HepG2 (cell line): Measurements from ENCODE around the gene SPATA13. TPM values are rescaled to one million over a fixed set of nuclear protein-coding genes. Genes with fewer than 3 reads are reported as not detected.

Experiments
- ATAC-seq: fragments of 200-7000 bp; cut with Tn5 transposase; 3 replicates; pipeline ENCODE4 v1.9.1; 2020; ENCODE audit warnings: mild to moderate bottlenecking, moderate library complexity
- BruUV-seq: library from RNA; stranded (reverse); fragments of 400-500 nt; replicated peaks from 2 replicates; lab custom pipeline; 2021; lab: Mats Ljungman, UMichigan
- CTCF ChIA-PET: fragments of 300-600 bp; formaldehyde crosslinking; extraction: SDS; loops from one replicate; lab custom pipeline; 2021; ENCODE audit warnings: low total read pairs, inconsistent platforms, low intra/inter-chr PET ratio; lab: Yijun Ruan, JAX
- POLR2A ChIA-PET: fragments of 350-600 bp; sonication (Branson Sonifier 250); formaldehyde crosslinking; loops from one replicate; lab custom pipeline; 2020; ENCODE audit warnings: antibody characterized with exemption, inconsistent platforms; lab: Yijun Ruan, JAX
- DNase-seq: peaks from one replicate; pipeline ENCODE4 v3.0.0-alpha.2; 2015; ENCODE audit warnings: low spot score
- FAIRE-seq: peaks from 3 replicates; lab custom pipeline; 2011; peaks lifted over from hg19 to GRCh38; lab: Jason Lieb, UNC
- H2AFZ ChIP-seq: one replicate; pipeline ENCODE4 v1.6.1; 2011; ENCODE audit warnings: low read length, inconsistent platforms
- H3K27ac ChIP-seq: fragments of 300-600 bp; 3 replicates; pipeline ENCODE4 v1.8.0; 2011; ENCODE audit warnings: mixed run types, mild to moderate bottlenecking, mixed read lengths, low read length, inconsistent platforms; ENCODE audit not compliant: insufficient read depth; ENCODE audit errors: extremely low read length
- H3K27me3 ChIP-seq, 2 experiments: fragments of 200-600 bp in 1 of 2; 2 replicates in 1 of 2; 3 replicates in 1 of 2; pipeline versions ENCODE4 v1.6.0 to v1.8.0; 2011; ENCODE audit warnings: low read length in 2 of 2, mild to moderate bottlenecking in 2 of 2, moderate library complexity in 2 of 2, inconsistent platforms in 1 of 2; ENCODE audit not compliant: insufficient read depth in 2 of 2, control insufficient read depth in 1 of 2
- H3K36me3 ChIP-seq, 2 experiments: fragments of 200-600 bp in 1 of 2; replicated peaks in 1 of 2; 2 replicates in 1 of 2; 3 replicates in 1 of 2; pipeline versions ENCODE4 v1.5.1 to v1.8.0; 2011; ENCODE audit warnings: low read length in 2 of 2, inconsistent platforms in 1 of 2; ENCODE audit not compliant: insufficient read depth in 2 of 2, control insufficient read depth in 1 of 2
- H3K4me1 ChIP-seq: 2 replicates; pipeline ENCODE4 v1.5.1; 2012; ENCODE audit warnings: low read length, inconsistent platforms; ENCODE audit not compliant: insufficient read depth
- H3K4me2 ChIP-seq: 2 replicates; pipeline ENCODE4 v1.6.0; 2011; ENCODE audit warnings: low read depth, low read length, inconsistent platforms
- H3K4me3 ChIP-seq, 3 experiments: fragments of 200-600 bp in 1 of 3; sonication (generic), shearing (Covaris generic) in 1 of 3; replicated peaks in 1 of 3; 2 replicates each; pipeline ENCODE4 v1.5.1; 2011 to 2016; ENCODE audit warnings: low read length in 3 of 3, inconsistent platforms in 2 of 3, low read depth in 2 of 3, mild to moderate bottlenecking in 2 of 3, control low read depth in 1 of 3, mixed read lengths in 1 of 3; ENCODE audit not compliant: insufficient read depth in 1 of 3
- H3K79me2 ChIP-seq: one replicate; pipeline ENCODE4 v1.6.1; 2011; ENCODE audit warnings: low read length, inconsistent platforms; ENCODE audit not compliant: insufficient read depth
- H3K9ac ChIP-seq: 2 replicates; pipeline ENCODE4 v1.6.0; 2011; ENCODE audit warnings: mild to moderate bottlenecking, low read depth, low read length, inconsistent platforms; ENCODE audit not compliant: insufficient read depth
- H3K9me3 ChIP-seq: 2 replicates; pipeline ENCODE4 v1.5.1; 2012; ENCODE audit warnings: mild to moderate bottlenecking, low read length
- H4K20me1 ChIP-seq: 2 replicates; pipeline ENCODE4 v1.6.0; 2011; ENCODE audit warnings: inconsistent platforms, mild to moderate bottlenecking, low read length, moderate library complexity; ENCODE audit not compliant: insufficient read depth
- ATRX ChIP-seq: sonication (generic); formaldehyde crosslinking; IDR thresholded peaks from 2 replicates; pipeline ENCODE4 v1.4.0; 2020; ENCODE audit warnings: missing genetic modification reagents, borderline replicate concordance
- HOXA9 ChIP-seq: sonication (generic); formaldehyde crosslinking; IDR thresholded peaks from 2 replicates; pipeline ENCODE4 v1.8.1; 2022; ENCODE audit warnings: missing genetic modification reagents, mild to moderate bottlenecking, moderate library complexity, borderline replicate concordance
- NFAT5 ChIP-seq: sonication (generic); formaldehyde crosslinking; IDR thresholded peaks from 2 replicates; pipeline ENCODE4 v1.4.0; 2020; ENCODE audit warnings: missing genetic modification reagents
- TBX2 ChIP-seq: sonication (generic); formaldehyde crosslinking; IDR thresholded peaks from 2 replicates; pipeline ENCODE4 v1.5.0; 2020; ENCODE audit warnings: missing genetic modification reagents, mild to moderate bottlenecking, borderline replicate concordance
- THAP9 ChIP-seq: sonication (generic); formaldehyde crosslinking; IDR thresholded peaks from 2 replicates; pipeline ENCODE4; 2020; ENCODE audit warnings: missing genetic modification reagents, mild to moderate bottlenecking, borderline replicate concordance
- ZMYM4 ChIP-seq: sonication (generic); formaldehyde crosslinking; IDR thresholded peaks from 2 replicates; pipeline ENCODE4 v1.8.1; 2023; ENCODE audit warnings: mild to moderate bottlenecking, missing genetic modification reagents
- ZNF335 ChIP-seq: sonication (generic); formaldehyde crosslinking; IDR thresholded peaks from 2 replicates; pipeline ENCODE4 v1.4.0; 2020; ENCODE audit warnings: missing genetic modification reagents
- ZSCAN29 ChIP-seq: sonication (generic); formaldehyde crosslinking; conservative IDR thresholded peaks from 2 replicates; pipeline ENCODE4 v1.4.0; 2020; ENCODE audit warnings: mild to moderate bottlenecking, missing genetic modification reagents
- WGBS: methylation state at CpG from one replicate; pipeline ENCODE4 v1.1.6; 2017; ENCODE audit warnings: low lambda C conversion rate; 5-methylcytosine and 5-hydroxymethylcytosine counted together
- in situ Hi-C: cut with HindIII; loops from 2 replicates; pipeline ENCODE4 v1.10.0; 2017; ENCODE audit warnings: low pct_unique_long_range_greater_than_20kb; ENCODE audit not compliant: extremely low pct_ligation_motif_present
- intact Hi-C: fragments of 100-400 bp; cut with micrococcal nuclease; formaldehyde crosslinking; loops from one replicate; pipeline ENCODE4 v1.10.0; 2022; ENCODE audit not compliant: unreplicated experiment
- polyA plus RNA-seq, 8 experiments: library from polyadenylated mRNA; depleted of rRNA in 3 of 8; stranded (reverse) in 7 of 8; unstranded in 1 of 8; fragments of >200 nt; fragmentation: Illumina TruSeq in 4 of 8; extraction: Trizol in 4 of 8; gene quantifications; 2 replicates each; pipeline versions ENCODE4 v1.2.1 to v1.2.3, GENCODE V29; 2011 to 2016; ENCODE audit warnings: low read depth in 4 of 8, missing spikeins in 1 of 8, mixed read lengths in 1 of 8; ENCODE audit not compliant: insufficient read depth in 1 of 8
- total RNA-seq, 5 experiments: library from RNA; depleted of rRNA; stranded (reverse); fragments of >200 nt; fragmentation: Illumina TruSeq; extraction: Trizol; gene quantifications; 2 replicates each; pipeline ENCODE4 v1.2.3, GENCODE V29; 2016; ENCODE audit warnings: low read depth in 1 of 5
- TF ChIP-seq, protein P1 (sequence below): sonication (generic); formaldehyde crosslinking; IDR thresholded peaks from 2 replicates; pipeline ENCODE4 v1.4.0; 2020; ENCODE audit warnings: missing genetic modification reagents

The SPATA13 gene
- total and polyA plus RNA-seq, 2 of the 13 experiments (the other 11 are each of a cell fraction or from before 2014, with no cell fraction given) = 11.3 to 14.2 TPM

DNA sequence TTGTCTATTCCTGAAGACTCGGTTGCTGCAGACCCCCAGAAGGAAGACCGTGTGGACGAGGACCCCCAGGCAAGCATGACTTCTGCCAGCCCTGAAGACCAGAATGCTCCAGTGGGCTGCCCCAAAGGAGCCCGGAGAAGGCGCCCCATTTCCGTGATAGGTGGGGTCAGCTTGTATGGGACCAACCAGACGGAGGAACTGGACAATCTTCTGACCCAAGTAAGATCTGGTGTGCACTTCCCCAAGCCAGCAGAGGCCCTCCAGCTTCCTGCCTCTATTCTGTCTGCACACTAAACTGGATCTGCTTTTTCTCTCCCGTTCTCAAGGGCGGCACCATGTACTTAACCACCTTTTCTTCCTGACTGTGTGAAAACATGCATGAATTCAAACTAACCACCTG is 89.1 kb downstream of the SPATA13 start:
- no peaks in the 10 kb centered on the region for H3K9me3 ChIP-seq
- H3K4me1 ChIP-seq = no peaks in the 10 kb centered on the region
- BruUV-seq = no TSS peak
- WGBS = 92% methylated on average over 8 of the region's 9 CpGs
- no peak overlapping the region for H3K9ac ChIP-seq
- no peak overlapping the region for H3K4me3 ChIP-seq
- H3K36me3 ChIP-seq = peaks cover 24 to 32% of the 10 kb centered on the region in 2 experiments
- no peaks in the 10 kb centered on the region for H3K27me3 ChIP-seq
- no peak overlapping the region for H2AFZ ChIP-seq
- no peaks in the 10 kb centered on the region for H3K79me2 ChIP-seq
- no peak overlapping the region for H3K27ac ChIP-seq
- H4K20me1 ChIP-seq = no peaks in the 10 kb centered on the region
- ChIA-PET POLR2A (no interaction called here), CTCF (no interaction called here)
- in situ Hi-C loops (no loop called here), intact Hi-C loops (no loop called here)
- DNase-seq = no peak
- no peak for ATAC-seq
- H3K4me2 ChIP-seq = no peak overlapping the region
- no peak for FAIRE-seq
- TF ChIP-seq NFAT5 (CRISPR knock-in tag) (no peak), ZNF335 (CRISPR knock-in tag) (no peak), THAP9 (CRISPR knock-in tag) (no peak), ZMYM4 (CRISPR knock-in tag) (no peak), ZSCAN29 (CRISPR knock-in tag) (no peak), TBX2 (CRISPR knock-in tag) (no peak), HOXA9 (CRISPR knock-in tag) (no peak), ATRX (CRISPR knock-in tag) (no peak)
- TF ChIP-seq, protein P1, sequence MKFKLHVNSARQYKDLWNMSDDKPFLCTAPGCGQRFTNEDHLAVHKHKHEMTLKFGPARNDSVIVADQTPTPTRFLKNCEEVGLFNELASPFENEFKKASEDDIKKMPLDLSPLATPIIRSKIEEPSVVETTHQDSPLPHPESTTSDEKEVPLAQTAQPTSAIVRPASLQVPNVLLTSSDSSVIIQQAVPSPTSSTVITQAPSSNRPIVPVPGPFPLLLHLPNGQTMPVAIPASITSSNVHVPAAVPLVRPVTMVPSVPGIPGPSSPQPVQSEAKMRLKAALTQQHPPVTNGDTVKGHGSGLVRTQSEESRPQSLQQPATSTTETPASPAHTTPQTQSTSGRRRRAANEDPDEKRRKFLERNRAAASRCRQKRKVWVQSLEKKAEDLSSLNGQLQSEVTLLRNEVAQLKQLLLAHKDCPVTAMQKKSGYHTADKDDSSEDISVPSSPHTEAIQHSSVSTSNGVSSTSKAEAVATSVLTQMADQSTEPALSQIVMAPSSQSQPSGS (CRISPR knock-in tag) = no peak
